GM21526 (cell line): ENCODE results near the gene PTPRE.

Experiments
- ATAC-seq: cut with Tn5 transposase; IDR thresholded peaks from one replicate; pipeline ENCODE4 v1.9.1; 2021; ENCODE audit warnings: moderate library complexity; ENCODE audit not compliant: unreplicated experiment, low FRiP score

The PTPRE gene

DNA sequence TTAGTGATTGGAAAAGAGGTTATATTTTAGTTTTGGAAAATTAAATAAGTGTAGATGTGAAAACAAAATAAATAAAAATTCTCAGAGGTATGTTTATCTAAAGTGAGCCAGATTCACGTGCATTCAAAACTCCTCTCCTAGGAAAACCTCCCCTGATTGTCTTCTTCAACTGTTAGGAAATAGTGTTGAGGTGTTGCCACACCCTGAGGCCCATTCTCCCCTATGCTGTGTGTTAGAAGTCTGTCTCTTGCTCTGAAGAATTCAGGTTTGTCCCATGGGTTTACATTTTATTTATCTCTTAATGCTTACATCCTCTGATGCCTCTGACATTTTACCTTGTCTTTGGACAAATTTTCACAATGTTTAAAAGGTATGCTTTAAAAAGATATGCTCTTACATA lies 40.3 kb downstream of the PTPRE start:
- no peak for ATAC-seq

GRCh38 chr10:127948791-127949190 lies 41.9 kb downstream of the PTPRE start:
- ATAC-seq, result no peak

- ATAC-seq, result no peak
Measured at GRCh38 chr10:127949831-127950230, 42.9 kb downstream of the PTPRE start.

DNA sequence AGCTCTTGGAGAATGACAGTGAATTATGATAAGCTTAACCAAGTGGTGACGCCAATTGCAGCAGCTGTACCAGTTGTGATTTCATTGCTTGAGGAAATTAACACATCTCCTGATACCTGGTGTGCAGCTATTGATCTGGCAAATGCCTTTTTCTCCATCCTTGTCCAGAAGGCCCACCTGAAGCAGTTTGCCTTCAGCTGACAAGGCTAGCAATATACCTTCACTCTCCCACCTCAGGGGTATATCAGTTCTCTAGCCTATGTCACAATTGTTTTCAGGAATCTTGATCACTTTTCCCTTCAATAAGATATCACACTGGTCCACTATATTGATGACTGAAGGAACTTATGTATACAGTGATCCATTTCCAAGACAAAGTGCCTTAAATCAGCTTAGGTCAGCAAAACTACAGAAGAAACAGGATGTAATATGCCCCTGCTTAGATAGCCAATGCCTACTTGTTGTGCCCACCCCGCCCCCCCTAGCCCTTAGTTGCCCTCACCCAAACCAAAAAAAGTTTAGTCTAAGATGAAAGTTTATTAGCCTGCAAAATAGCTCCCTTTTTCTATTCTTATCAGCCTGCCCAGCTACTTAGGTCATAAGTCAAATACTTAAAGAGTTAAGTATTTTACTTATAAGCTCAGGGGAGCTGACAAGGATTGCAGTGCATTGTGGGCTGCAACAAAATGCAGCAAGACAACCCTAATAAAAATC lies 45.1 kb downstream of the PTPRE start:
- no peak for ATAC-seq

DNA sequence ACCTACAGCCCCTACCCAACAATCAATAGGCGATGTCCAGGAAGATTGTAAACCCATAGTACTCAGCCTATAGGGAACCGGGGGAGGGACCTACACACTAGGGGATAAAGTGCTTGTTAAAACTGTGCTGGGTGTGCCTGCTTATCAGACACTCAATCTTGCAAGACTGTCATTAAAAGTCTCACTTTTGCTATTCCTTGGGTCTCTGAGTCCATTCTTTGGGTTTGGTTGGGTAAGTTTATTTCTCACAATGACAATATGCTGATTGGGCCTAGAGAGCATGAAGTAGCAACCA lies 45.6 kb downstream of the PTPRE start:
- ATAC-seq, result no peak

GRCh38 chr10:127952918-127953317 lies 46.0 kb downstream of the PTPRE start:
- no peak for ATAC-seq

GRCh38 chr10:127953876-127954275 lies 47.0 kb downstream of the PTPRE start:
- no peak for ATAC-seq

GRCh38 chr10:127959428-127959827 lies 52.5 kb downstream of the PTPRE start:
- no peak for ATAC-seq

- no peak for ATAC-seq
Measured at GRCh38 chr10:127961071-127961470, 54.2 kb downstream of the PTPRE start.

DNA sequence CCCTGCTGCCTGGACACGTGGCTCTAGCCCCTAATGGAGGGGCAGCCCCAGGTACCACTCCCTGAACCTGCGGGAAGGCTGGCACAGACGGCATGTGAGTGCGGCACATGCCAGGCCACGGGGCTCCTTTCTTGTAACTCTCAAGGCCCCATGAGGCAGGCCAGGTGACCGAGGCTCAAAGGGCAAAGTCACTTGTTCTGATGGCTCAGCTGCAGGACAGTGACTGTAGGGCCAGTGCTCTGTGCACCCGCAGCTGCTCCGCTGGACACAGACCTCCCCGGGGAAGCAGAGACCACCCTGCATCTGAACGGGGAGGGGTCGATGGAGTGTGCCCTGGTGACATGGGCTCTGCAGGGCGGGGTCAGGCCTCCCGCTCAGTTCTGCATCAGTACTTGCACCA lies 55.3 kb downstream of the PTPRE start:
- ATAC-seq, result no peak

GRCh38 chr10:127963136-127963535 lies 56.2 kb downstream of the PTPRE start:
- no peak for ATAC-seq

- no peak for ATAC-seq
Measured at GRCh38 chr10:127964621-127965020, 57.7 kb downstream of the PTPRE start.

DNA sequence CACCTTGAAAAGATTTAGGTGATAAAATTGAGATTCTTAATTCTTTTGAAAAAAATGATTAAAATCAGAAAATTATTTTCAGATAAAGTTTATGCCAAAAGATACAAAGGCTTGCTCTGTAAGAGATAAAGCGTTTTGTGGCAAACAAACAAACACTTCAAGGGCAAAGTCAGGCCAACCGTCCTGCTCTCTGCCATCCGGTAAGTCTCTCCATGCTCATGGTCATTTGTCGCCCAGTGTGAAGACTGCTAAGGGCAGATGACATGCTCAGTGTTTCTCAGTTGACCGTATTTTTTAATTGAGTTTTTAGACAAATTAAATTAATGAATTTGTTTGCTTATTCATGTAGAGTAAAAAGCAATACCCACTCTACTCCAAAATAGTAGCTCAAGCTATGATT lies 60.0 kb downstream of the PTPRE start:
- no peak for ATAC-seq

GRCh38 chr10:127968027-127968441 lies 61.1 kb downstream of the PTPRE start:
- ATAC-seq, result no peak

DNA sequence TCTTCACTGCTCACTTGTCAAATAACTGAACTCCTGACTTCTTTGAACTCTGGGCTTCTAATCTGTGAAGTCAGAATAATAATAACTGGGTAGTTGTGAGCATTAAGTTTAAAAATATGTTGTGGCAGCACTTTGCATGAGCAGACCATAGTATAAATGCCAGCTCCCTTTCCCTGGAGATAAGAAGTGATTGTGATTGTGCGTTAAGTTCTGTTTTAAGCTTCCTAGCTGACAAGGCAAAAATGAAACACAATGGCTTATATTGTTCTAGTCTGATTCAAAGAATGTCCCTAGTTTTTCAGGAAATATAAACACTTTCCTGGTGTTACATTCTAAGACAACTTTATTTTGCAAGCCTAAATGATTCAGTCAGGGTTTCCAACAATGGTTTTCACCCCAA lies 61.8 kb downstream of the PTPRE start:
- no peak for ATAC-seq

- no peak for ATAC-seq
Measured at GRCh38 chr10:127971101-127971946, 64.4 kb downstream of the PTPRE start.

DNA sequence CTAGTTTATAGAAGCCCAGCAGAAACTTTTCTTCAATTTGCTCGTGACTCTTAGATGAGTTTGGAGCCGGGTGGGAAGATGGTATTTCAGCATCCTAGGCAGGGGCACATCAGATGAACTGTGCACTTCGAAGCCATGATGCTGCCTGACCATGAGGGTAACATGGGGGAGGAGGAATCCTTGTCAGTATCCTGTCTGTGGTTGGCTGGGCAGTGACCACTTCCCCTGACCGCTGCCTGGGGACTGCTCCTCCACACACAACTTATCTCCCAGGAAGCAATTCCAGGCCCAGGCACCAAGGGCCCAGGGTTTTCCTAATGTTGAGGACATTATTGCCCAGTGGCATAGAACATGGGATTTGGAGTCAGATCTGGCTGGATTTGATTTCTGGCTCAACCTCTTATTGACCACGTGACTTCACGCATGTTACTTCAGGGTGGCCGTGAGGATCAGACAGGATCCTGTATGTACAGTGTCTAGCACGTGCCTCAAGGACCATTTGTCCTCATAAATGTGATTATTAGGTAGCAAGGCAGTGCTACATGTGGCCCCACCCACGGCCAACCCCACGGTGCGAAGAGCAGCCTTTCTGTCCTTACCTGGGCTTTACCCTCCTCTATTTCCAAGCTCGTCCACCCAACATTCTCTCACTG lies 65.2 kb downstream of the PTPRE start:
- ATAC-seq, result no peak

DNA sequence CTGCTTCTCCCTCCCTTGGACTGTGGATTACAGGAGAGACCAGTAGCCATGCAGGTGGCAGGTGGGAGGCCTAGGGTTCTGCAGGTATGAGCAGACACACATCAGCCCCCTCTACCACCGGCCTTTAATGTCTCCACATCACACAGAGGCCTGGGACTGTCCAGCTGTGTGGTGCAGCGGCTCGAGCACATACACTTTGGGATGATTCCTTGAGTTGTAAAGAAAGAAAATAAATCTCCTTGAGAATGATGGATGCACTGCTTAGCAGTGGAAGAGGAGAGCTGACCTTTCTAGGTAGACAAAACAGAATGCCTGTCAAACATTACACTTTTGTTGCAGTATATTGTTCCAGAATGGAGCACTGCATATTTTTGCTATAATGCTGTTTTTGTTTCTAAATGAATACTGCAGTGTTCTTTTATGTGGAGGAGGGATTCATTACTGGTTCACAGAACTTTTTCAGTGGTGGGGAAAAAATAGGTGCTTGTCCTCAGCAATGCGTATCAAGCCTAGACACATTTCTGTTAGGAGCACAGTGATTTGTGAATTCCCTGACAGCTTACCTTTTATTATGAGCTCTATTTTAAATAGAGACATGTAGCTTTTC lies 66.0 kb downstream of the PTPRE start:
- ATAC-seq, result no peak

- ATAC-seq, result no peak
Measured at GRCh38 chr10:127973791-127974311, 66.9 kb downstream of the PTPRE start.

- ATAC-seq, result no peak
Measured at GRCh38 chr10:127974911-127975310, 68.0 kb downstream of the PTPRE start.

DNA sequence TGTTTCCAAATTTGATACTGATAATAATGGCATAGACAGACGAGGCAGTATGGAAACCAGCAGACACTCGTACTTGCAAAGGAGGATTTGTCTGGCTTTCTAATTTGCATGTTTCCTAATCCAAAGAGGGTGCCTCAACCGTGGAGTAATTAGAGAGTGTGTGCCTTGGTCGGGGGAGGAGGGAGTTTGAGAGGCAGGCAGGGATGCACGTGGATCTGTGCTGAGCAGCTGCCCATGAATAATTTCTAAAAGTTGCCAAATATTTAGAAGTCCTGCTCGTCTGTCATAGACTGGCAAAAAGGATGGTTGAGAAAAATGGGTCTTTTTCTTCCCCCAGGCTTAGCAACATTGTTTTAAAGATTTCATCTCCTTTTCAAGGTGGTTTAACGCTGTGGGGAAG lies 69.4 kb downstream of the PTPRE start:
- no peak for ATAC-seq
